MM.1S (cell line): ENCODE results near the gene CALML4.

ENCODE experiments used
- CTCF ChIP-seq: fragments of 300-600 bp; sonication (generic); IDR thresholded peaks from 2 replicates; pipeline ENCODE4 v1.5.1; 2016; ENCODE audit warnings: antibody characterized with exemption, low read length, mixed read lengths
- EZH2 ChIP-seq: fragments of 300-600 bp; sonication (generic); optimal IDR thresholded peaks from 2 replicates; pipeline ENCODE3; 2017; ENCODE audit warnings: low read depth, mild to moderate bottlenecking, antibody characterized with exemption, low read length, mixed read lengths

DNA sequence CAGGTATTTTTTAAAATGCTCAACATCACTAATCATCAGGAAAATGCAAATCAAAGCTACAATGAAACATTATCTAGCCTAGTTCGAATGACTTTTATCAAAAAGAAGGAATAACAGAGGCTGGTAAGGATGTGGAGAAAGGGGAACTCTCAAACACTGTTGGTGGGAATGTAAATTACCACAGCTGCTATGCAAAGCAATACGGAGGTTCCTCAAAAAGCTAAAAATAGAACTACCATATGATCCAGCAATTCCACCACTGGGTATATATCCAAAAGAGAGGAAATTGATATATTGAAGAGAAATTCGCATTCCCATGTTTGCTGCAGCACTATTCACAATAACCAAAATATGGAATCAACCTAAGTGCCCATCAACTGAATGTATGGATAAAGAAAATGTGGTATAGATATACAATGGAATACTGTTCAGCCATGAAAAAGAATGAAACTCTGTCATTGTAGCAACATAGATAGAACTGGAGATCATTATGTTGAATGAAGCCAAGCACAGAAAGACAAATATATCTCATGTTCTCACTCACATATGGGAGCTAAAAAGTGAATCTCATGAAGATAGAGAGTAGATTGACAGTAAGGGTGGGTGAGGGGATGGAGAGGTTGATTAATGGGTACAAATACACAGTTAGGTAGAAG, 44.1 kb upstream of the CALML4 start:
- TF ChIP-seq CTCF (no peak), EZH2 (no peak)
